GM12878 (cell line): ENCODE results near the gene PNMT. TPM values are rescaled to one million over a fixed set of nuclear protein-coding genes. Genes with fewer than 3 reads are reported as not detected.

Experiments
- ATAC-seq: fragments of 200-7000 bp; cut with Tn5 transposase; 3 replicates; pipeline ENCODE4 v1.9.1; 2020; ENCODE audit warnings: mild to moderate bottlenecking, moderate library complexity
- BruUV-seq: library from RNA; stranded (reverse); fragments of 400-500 nt; replicated peaks from 2 replicates; lab custom pipeline; 2021; lab: Mats Ljungman, UMichigan
- CTCF ChIA-PET: fragments of 300-600 bp; sonication (Branson Sonifier 250); formaldehyde crosslinking; extraction: SDS; loops from one replicate; lab custom pipeline; 2021; ENCODE audit warnings: inconsistent platforms; lab: Yijun Ruan, JAX
- POLR2A ChIA-PET: fragments of 350-600 bp; formaldehyde crosslinking; extraction: SDS; loops from one replicate; lab custom pipeline; 2021; ENCODE audit warnings: inconsistent platforms; lab: Charles Lee
- RAD21 ChIA-PET: fragments of 300-600 bp; sonication (Branson Sonifier 250); formaldehyde crosslinking; loops from one replicate; lab custom pipeline; 2023; ENCODE audit warnings: antibody characterized with exemption; ENCODE audit not compliant: unreplicated experiment; lab: Charles Lee
- SMC1A ChIA-PET: fragments of 300-600 bp; sonication (Branson Sonifier 250); formaldehyde crosslinking; loops from one replicate; lab custom pipeline; 2023; ENCODE audit not compliant: unreplicated experiment, uncharacterized antibody; lab: Charles Lee
- DNase-seq: peaks from one replicate; pipeline ENCODE4 v3.0.0-alpha.2; 2011; ENCODE audit warnings: low read depth, low spot score
- FAIRE-seq: peaks from 3 replicates; lab custom pipeline; 2011; peaks lifted over from hg19 to GRCh38; lab: Jason Lieb, UNC
- H2AFZ ChIP-seq: 2 replicates; pipeline ENCODE4 v1.6.0; 2011; ENCODE audit warnings: low read depth, low read length, control low read depth; ENCODE audit not compliant: control insufficient read depth
- H3K27ac ChIP-seq: 2 replicates; pipeline ENCODE4 v1.5.1; 2011; ENCODE audit warnings: control low read depth; ENCODE audit not compliant: control insufficient read depth, insufficient read depth
- H3K27me3 ChIP-seq, 2 experiments: replicated peaks in 1 of 2; 2 replicates each; pipeline versions ENCODE4 v1.6.0 to v1.6.1; 2011; ENCODE audit warnings: low read length in 1 of 2; ENCODE audit not compliant: control insufficient read depth in 2 of 2, insufficient read depth in 2 of 2
- H3K36me3 ChIP-seq, 2 experiments: 2 replicates each; pipeline ENCODE4 v1.5.1; 2011; ENCODE audit warnings: low read length in 1 of 2; ENCODE audit not compliant: control insufficient read depth in 2 of 2, insufficient read depth in 2 of 2
- H3K4me1 ChIP-seq: 2 replicates; pipeline ENCODE4 v1.6.1; 2011; ENCODE audit warnings: mild to moderate bottlenecking, low read length, moderate library complexity, mixed read lengths; ENCODE audit not compliant: control insufficient read depth, insufficient read depth
- H3K4me2 ChIP-seq: 2 replicates; pipeline ENCODE4 v1.6.0; 2011; ENCODE audit warnings: control low read depth; ENCODE audit not compliant: control insufficient read depth, insufficient read depth
- H3K4me3 ChIP-seq: fragments of 200-600 bp; sonication (generic); 2 replicates; pipeline ENCODE4 v1.5.1; 2016
- H3K79me2 ChIP-seq: 2 replicates; pipeline ENCODE4 v1.6.0; 2011; ENCODE audit warnings: low read length; ENCODE audit not compliant: control insufficient read depth, insufficient read depth
- H3K9ac ChIP-seq: 2 replicates; pipeline ENCODE4 v1.8.0; 2011; ENCODE audit warnings: low read length, control low read depth, mixed read lengths; ENCODE audit not compliant: control insufficient read depth, insufficient read depth
- H3K9me3 ChIP-seq: replicated peaks from 3 replicates; pipeline ENCODE4 v1.5.1; 2011; ENCODE audit warnings: mild to moderate bottlenecking, low read length; ENCODE audit not compliant: control insufficient read depth, insufficient read depth
- H4K20me1 ChIP-seq: 2 replicates; pipeline ENCODE4 v1.6.0; 2011; ENCODE audit not compliant: control insufficient read depth, insufficient read depth
- BACH1 ChIP-seq: fragments of 450-650 bp; IDR thresholded peaks from 2 replicates; pipeline ENCODE4 v1.6.1; 2017; ENCODE audit warnings: mild to moderate bottlenecking, borderline replicate concordance
- FOXM1 ChIP-seq: IDR thresholded peaks from 2 replicates; pipeline ENCODE4 v1.6.1; 2012; ENCODE audit warnings: low read depth, mild to moderate bottlenecking, inconsistent platforms, low read length, moderate library complexity
- HDAC6 ChIP-seq: fragments of 200-600 bp; sonication (generic); IDR thresholded peaks from one replicate; pipeline ENCODE4 v1.8.0; 2017; ENCODE audit warnings: antibody characterized with exemption; ENCODE audit not compliant: unreplicated experiment
- HDGF ChIP-seq: fragments of 450-650 bp; IDR thresholded peaks from 2 replicates; pipeline ENCODE4 v1.6.1; 2016; ENCODE audit warnings: antibody characterized with exemption
- IKZF1 ChIP-seq: fragments of 450-650 bp; conservative IDR thresholded peaks from 2 replicates; pipeline ENCODE4 v1.6.1; 2017; ENCODE audit warnings: antibody characterized with exemption, mild to moderate bottlenecking
- KAT2A ChIP-seq: conservative IDR thresholded peaks from 2 replicates; pipeline ENCODE4 v1.6.1; 2011; ENCODE audit warnings: low read depth, low read length; ENCODE audit not compliant: control insufficient read depth
- KLF5 ChIP-seq: fragments of 450-650 bp; IDR thresholded peaks from 2 replicates; pipeline ENCODE4 v1.6.1; 2014; ENCODE audit warnings: mild to moderate bottlenecking; ENCODE audit not compliant: partially characterized antibody
- MTA2 ChIP-seq: fragments of 450-650 bp; IDR thresholded peaks from 2 replicates; pipeline ENCODE4 v1.6.1; 2016; ENCODE audit warnings: low read depth, mild to moderate bottlenecking, moderate library complexity
- NR2C1 ChIP-seq: fragments of 450-650 bp; IDR thresholded peaks from 2 replicates; pipeline ENCODE4 v1.6.1; 2017; ENCODE audit warnings: antibody characterized with exemption, mild to moderate bottlenecking, moderate library complexity
- POLR2AphosphoS2 ChIP-seq: IDR thresholded peaks from 2 replicates; pipeline ENCODE4 v1.6.1; 2011; ENCODE audit warnings: low read depth, mild to moderate bottlenecking, low read length, improper control_type of control experiment, moderate library complexity
- SREBF2 ChIP-seq: IDR thresholded peaks from 2 replicates; pipeline ENCODE4 v1.6.1; 2012; ENCODE audit warnings: mild to moderate bottlenecking, low read length
- SRF ChIP-seq, 2 experiments: IDR thresholded peaks; 2 replicates each; pipeline ENCODE4 v1.6.1; 2011; ENCODE audit warnings: low read depth in 2 of 2, low read length in 2 of 2, mild to moderate bottlenecking in 1 of 2, moderate library complexity in 1 of 2
- ZNF622 ChIP-seq: fragments of 450-650 bp; IDR thresholded peaks from 2 replicates; pipeline ENCODE4 v1.6.1; 2017; ENCODE audit warnings: mild to moderate bottlenecking, inconsistent platforms
- WGBS: methylation state at CpG from one replicate; pipeline ENCODE4 v1.1.6; 2016; ENCODE audit warnings: low lambda C conversion rate; ENCODE audit not compliant: insufficient replicate concordance, insufficient coverage; ENCODE audit errors: missing lambda C conversion rate; 5-methylcytosine and 5-hydroxymethylcytosine counted together
- in situ Hi-C: fragments of 300-500 bp; cut with MboI; formaldehyde crosslinking; loops from 9 replicates; pipeline ENCODE4 v1.14.3; 2018; ENCODE audit warnings: mixed read lengths
- intact Hi-C: fragments of 100-400 bp; cut with micrococcal nuclease; formaldehyde crosslinking; loops from one replicate; pipeline ENCODE4 v1.14.2; 2022; ENCODE audit not compliant: unreplicated experiment
- polyA plus RNA-seq, 11 experiments: library from polyadenylated mRNA; depleted of rRNA in 4 of 11; unstranded in 6 of 11; stranded (reverse) in 5 of 11; fragments of >200 nt; fragmentation: Nextera tagmentation in 4 of 11; fragmentation: Illumina TruSeq in 1 of 11; extraction: Ambion mirVana in 4 of 11; extraction: Trizol in 1 of 11; gene quantifications; 1 replicate in 1 of 11; 2 replicates in 10 of 11; pipeline versions ENCODE4 v1.2.1 to v1.2.3, GENCODE V29; 2011 to 2016; ENCODE audit warnings: inconsistent platforms in 2 of 11, missing spikeins in 2 of 11, low read depth in 1 of 11
- total RNA-seq, 4 experiments: library from RNA; depleted of rRNA in 3 of 4; stranded (reverse); fragments of >200 nt in 3 of 4; fragmentation: Illumina TruSeq in 1 of 4; extraction: Trizol in 1 of 4; gene quantifications; 2 replicates each; pipeline versions ENCODE4 v1.2.1 to v1.2.3, GENCODE V29; 2013 to 2021
- TF ChIP-seq, protein P1 (sequence below): fragments of 450-650 bp; IDR thresholded peaks from 2 replicates; pipeline ENCODE4 v1.6.1; 2017; ENCODE audit warnings: mild to moderate bottlenecking, low read depth, inconsistent platforms; ENCODE audit not compliant: poor library complexity, severe bottlenecking
- TF ChIP-seq, protein P2 (sequence below): IDR thresholded peaks from 2 replicates; pipeline ENCODE4 v1.6.1; 2011; ENCODE audit warnings: mild to moderate bottlenecking, low read depth, low read length, moderate library complexity; ENCODE audit not compliant: insufficient replicate concordance

PNMT gene
- total and polyA plus RNA-seq, 10 of the 15 experiments (the other 5 are each of a cell fraction or from before 2014, with no cell fraction given), result not detected

DNA sequence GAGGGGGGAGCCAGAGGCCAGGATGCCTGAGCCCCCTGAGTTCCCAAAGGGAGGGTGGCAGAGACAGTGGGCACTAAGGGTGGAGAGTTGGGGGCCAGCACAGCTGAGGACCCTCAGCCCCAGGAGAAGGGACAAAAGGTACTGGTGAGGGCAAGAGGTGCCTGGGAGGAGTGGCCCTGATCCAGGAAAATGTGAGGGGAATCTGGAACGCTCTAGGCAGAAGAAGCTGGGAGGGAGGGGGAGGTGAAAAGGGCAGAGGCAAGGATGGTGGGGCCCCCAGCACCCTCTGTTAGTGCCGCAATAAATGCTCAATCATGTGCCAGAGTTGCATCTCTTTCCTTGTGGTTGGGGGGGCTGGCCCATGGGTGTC is 2.0 kb upstream of the PNMT start:
- Histone ChIP-seq H3K9me3 (no peaks in the 10 kb centered on the region), H2AFZ (no peak overlapping the region), H3K4me3 (no peak overlapping the region), H3K79me2 (no peaks in the 10 kb centered on the region), H3K27me3 (peaks cover 4 to 6% of the 10 kb centered on the region in 2 experiments; a peak in 3 of 4 replicates), H3K36me3 (peaks cover 0 to 9% of the 10 kb centered on the region in 2 experiments; a peak in 3 of 4 replicates), H3K27ac (no peak overlapping the region), H3K4me1 (no peaks in the 10 kb centered on the region), H3K9ac (no peak overlapping the region), H4K20me1 (no peaks in the 10 kb centered on the region; the same call in 1 of the 2 replicates), H3K4me2 (no peak overlapping the region)
- no TSS peak for BruUV-seq
- intact Hi-C loops, result no loop called here
- CTCF ChIA-PET, result interaction anchor here (1.1 to 8.4 kb wide), 4 partner anchors 13 to 43 kb away, joined by 3 to 64 read pairs (median 4); no protein-coding TSS in a partner anchor
- in situ Hi-C loops, result no loop called here
- no peak for ATAC-seq
- POLR2A ChIA-PET, result interaction anchor here (1.0 kb wide), 1 partner anchor 21 kb away, joined by 3 read pairs; the partner anchor contains the start of gene PGAP3
- RAD21 ChIA-PET, result no interaction called here
- no peak for FAIRE-seq
- SMC1A ChIA-PET, result no interaction called here
- no peak for DNase-seq
- no peak for TF ChIP-seq POLR2AphosphoS2
- TF ChIP-seq HDAC6, result no peak
- TF ChIP-seq, protein P1, sequence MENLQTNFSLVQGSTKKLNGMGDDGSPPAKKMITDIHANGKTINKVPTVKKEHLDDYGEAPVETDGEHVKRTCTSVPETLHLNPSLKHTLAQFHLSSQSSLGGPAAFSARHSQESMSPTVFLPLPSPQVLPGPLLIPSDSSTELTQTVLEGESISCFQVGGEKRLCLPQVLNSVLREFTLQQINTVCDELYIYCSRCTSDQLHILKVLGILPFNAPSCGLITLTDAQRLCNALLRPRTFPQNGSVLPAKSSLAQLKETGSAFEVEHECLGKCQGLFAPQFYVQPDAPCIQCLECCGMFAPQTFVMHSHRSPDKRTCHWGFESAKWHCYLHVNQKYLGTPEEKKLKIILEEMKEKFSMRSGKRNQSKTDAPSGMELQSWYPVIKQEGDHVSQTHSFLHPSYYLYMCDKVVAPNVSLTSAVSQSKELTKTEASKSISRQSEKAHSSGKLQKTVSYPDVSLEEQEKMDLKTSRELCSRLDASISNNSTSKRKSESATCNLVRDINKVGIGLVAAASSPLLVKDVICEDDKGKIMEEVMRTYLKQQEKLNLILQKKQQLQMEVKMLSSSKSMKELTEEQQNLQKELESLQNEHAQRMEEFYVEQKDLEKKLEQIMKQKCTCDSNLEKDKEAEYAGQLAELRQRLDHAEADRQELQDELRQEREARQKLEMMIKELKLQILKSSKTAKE, result no peak
- TF ChIP-seq BACH1, result no peak
- no peak for TF ChIP-seq IKZF1
- TF ChIP-seq SREBF2, result no peak
- no peak for TF ChIP-seq KAT2A
- no peak for TF ChIP-seq KLF5
- TF ChIP-seq NR2C1, result no peak
- TF ChIP-seq HDGF, result no peak
- TF ChIP-seq, protein P2, sequence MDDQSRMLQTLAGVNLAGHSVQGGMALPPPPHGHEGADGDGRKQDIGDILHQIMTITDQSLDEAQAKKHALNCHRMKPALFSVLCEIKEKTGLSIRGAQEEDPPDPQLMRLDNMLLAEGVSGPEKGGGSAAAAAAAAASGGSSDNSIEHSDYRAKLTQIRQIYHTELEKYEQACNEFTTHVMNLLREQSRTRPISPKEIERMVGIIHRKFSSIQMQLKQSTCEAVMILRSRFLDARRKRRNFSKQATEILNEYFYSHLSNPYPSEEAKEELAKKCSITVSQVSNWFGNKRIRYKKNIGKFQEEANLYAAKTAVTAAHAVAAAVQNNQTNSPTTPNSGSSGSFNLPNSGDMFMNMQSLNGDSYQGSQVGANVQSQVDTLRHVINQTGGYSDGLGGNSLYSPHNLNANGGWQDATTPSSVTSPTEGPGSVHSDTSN, result no peak
- TF ChIP-seq ZNF622, result no peak
- no peak for TF ChIP-seq MTA2
- no peak for TF ChIP-seq SRF (IDR thresholded peaks at IDR 0.05; ENCODE audit: low read depth in 2 of 2, low read length in 2 of 2)
- TF ChIP-seq FOXM1, result no peak
- WGBS, result 79% methylated on average over 2 of the region's 2 CpGs
